Stimulated activated CD8-positive, alpha-beta memory T cell treated with anti-CD3 and anti-CD28 coated beads, Interleukin-4, amount 100 ng/mL, for 48 hours (primary cell): Measurements from ENCODE around the gene FBXW7.

Experiments used
- DNase-seq: peaks from one replicate; pipeline ENCODE4 v3.0.0-alpha.2; 2020

The FBXW7 gene

GRCh38 chr4:152364383-152364782, 171.5 kb downstream of the FBXW7 start:
- no peak for DNase-seq

DNA sequence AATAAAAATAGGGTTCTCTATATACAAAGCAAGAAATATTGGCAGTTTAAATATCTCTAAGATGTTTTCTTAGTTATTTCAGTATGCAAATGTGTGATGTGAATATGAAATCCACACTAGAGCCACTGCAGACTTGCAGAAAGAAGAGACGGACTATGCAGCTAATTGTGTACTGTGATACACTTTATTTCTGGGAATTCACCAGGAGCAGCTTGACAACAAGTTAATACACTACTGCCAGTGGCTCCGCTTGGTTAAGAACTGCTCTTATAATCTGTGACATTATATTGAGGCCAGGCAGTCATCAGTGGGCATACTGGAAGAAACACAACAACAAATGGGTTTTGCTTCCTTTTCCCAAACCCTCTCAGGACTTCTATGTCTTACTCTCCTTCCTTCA, 172.0 kb downstream of the FBXW7 start:
- no peak for DNase-seq

DNA sequence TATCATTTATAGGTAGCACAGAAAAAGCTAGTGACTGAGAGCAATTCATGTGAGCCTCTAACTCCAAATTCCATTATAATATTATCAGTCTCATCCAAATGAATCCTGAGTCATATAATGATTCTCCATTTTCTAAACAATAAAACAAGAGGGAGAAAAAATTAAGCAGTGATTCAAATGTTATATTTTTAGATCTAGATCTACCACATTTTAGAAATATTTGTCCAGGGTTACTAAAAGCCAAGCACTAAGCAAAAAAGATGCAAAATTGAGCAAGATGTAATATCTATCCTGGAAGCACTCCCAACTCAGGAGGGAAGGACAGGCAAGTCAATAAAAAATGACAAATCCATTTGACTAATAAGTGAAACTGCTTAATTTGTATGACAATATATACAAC, 172.8 kb downstream of the FBXW7 start:
- no peak for DNase-seq

DNA sequence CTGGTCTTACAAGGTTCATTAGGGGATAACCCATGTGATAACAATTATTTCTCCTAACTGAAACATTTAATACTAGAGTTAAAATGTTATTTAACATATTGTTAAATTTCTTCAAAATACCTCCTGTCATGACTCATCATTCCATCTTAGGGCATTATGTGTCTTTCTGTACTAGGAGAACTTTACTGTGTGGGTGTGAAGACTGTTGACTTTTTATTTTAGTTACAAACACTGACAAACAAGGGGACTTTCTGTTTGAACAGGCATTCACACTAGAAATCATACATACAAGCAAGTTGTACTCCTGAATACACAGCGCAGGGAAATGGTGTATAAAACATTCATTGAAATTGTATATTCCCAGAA, 175.9 kb downstream of the FBXW7 start:
- no peak for DNase-seq

- DNase-seq, result no peak
Observed at GRCh38 chr4:152359208-152360044, 176.5 kb downstream of the FBXW7 start.

DNA sequence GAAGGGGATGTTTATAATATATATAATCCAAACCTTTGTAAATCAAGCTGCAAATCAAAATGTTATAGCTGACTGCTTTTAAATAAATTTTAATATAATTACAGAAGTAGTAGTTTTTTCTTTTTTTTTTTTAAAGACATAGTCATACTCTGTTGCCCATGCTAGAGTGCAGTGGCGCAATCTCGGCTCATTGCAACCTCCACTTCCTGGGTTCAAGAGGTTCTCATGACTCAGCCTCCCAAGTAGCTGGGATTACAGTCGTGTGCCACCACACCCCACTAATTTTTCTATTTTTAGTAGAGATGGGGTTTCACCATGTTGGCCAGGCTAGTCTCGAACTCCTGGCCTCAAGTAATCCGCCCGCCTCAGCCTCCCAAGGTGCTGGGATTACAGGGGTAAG, 178.7 kb downstream of the FBXW7 start:
- no peak for DNase-seq

GRCh38 chr4:152356428-152357034, 179.4 kb downstream of the FBXW7 start:
- no peak for DNase-seq

DNA sequence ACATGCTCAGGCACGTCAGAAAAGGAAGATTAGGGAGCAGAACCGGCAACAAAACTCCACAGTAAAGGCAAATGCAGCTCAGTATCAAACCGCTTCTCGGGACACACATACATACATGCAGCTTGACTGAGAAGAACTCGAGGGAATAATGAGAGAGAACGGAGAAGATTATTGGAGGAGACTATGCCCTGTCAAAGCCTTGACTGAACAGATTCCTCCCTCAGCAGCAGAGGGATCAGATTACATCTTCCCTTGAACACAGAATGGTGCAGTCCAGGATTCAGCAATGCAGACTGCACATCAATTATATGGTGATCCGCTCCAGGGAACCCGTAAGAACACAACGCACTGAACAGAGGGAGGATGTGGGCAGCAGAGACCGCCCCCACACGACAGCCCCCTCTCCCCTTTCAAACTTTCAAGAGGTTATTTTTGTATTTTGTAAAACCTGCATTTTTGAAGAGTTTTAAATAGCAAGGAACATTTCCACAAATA, 183.2 kb downstream of the FBXW7 start:
- no peak for DNase-seq

DNA sequence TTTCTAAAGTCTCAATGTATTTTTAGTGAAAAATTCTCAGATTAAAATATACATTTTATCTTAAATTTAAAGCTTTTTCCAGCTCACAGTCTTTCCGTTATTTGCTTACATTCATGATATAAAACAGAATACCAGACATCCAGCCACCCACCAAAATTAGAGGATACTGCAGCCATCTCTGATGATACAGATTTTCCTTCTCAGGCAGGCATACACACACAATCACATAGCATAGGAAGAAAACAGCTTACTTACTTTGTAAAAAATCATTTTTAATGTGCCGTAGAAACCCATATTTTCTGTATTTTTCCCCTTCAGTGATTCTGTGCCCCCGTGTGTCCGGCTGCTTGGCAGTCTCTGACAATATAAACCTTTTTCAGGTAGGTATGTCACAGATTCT, 183.7 kb downstream of the FBXW7 start:
- DNase-seq, result no peak

- no peak for DNase-seq
Observed at GRCh38 chr4:152351080-152351479, 184.8 kb downstream of the FBXW7 start.

DNA sequence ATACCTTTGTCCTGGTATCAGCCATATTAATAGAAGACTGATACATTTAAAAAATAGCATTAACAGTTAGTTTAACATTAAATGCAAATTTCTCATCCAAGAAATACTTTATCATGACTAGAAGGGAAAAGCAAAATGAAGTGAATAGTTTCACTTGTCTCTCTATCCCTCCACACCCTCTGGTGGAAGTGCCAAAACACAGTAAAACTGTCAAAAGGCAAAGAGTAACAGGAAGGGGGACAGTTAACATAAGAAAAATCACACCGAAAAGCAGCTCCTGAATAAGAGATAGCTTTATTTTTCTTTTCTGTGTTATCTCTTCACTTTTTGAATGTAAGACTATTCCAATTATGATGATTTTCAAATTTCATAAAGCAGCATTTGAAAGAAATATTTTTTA, 187.2 kb downstream of the FBXW7 start:
- no peak for DNase-seq

DNA sequence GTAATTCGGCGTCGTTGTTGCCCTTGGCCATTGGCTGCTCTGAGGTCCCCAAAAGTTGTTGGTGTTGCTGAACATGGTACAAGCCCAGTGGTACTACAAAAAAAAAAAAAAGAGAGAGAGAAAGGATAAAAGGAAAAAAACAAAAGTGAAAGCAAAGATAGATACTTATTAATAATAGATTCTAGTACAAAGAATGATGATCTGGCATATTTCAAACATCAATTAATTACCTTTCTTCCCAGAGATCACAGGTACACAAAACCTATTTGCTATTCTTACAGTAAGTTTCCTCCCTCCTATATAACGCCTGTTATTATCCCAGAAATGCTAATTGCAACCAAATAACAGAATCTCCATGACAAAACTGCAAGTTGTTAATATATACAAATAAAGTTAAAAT, 188.9 kb downstream of the FBXW7 start:
- no peak for DNase-seq

DNA sequence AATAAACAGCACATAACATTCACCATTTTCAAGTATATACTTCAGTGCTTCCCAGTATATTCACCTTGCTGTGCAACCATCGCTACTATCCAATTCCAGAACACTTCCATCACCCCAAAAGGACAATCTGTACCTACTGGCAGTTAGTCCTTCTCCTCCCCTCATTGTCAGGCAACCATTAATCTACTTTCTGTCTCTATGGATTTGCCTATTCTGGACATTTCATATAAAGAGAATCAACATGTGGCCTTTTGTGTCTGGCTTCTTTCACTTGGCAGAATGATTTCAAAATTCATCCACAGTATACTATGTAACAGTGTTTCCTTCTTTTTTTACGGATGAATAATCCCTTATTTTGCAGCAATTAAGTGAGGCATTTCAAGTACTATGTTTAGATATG, 189.4 kb downstream of the FBXW7 start:
- DNase-seq, result no peak

- no peak for DNase-seq
Observed at GRCh38 chr4:152344001-152344400, 191.9 kb downstream of the FBXW7 start.

DNA sequence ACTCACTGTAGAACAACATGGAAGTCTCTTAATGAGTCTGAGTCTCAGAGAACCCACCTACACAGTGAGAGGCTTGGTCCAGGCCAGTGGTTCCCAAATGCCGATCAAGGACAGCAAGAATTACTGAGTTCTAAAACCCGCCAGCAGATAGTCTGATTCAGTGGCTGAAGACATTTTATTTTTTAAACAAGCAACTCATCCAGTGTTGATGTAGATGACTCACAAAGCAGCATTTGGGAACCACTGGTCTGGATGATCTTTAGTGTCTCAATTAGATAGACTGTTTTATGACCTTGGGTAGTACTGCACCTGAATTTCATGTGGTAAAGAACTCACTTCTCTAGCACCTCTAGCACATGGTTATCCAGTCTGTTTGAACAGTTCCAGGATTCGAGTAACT, 193.6 kb downstream of the FBXW7 start:
- no peak for DNase-seq

DNA sequence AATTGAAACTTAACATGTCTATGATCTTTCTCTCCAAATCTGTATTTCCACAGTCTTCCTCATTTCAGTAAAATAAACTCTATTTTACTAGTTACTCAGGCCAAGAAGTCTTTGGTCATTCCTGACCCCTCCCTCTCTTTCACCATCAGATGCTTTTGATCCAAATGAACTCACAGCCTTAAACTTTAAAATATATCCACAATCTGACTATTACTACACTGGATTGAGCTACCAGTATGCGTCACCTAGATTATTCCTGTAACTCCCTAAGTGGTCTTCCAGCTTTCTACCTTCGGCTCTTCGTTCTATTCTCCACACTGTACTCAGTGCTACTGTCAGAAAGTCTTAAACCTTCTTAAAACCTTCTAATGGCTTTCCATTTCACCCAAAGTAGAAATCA, 195.1 kb downstream of the FBXW7 start:
- DNase-seq, result no peak

- DNase-seq, result no peak
Observed at GRCh38 chr4:152339576-152339975, 196.3 kb downstream of the FBXW7 start.

GRCh38 chr4:152334931-152335330, 201.0 kb downstream of the FBXW7 start:
- DNase-seq, result no peak

DNA sequence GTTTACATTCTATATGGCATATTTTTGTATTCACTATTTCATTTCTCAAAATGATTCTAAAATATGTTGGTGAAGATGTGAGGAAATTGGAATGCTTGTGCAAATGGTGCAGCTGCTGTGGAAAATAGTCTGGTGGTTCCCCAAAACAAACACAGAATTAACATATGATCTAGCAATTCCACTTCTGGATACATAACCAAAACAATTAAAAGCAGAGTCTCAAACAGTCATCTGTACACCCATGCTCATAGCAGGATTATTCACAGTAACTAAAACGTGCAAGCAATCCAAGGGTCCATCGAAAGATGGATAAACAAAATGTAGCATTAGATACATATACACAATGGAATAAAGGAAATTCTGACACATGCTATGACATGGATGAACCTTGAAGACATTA, 204.8 kb downstream of the FBXW7 start:
- DNase-seq, result no peak

DNA sequence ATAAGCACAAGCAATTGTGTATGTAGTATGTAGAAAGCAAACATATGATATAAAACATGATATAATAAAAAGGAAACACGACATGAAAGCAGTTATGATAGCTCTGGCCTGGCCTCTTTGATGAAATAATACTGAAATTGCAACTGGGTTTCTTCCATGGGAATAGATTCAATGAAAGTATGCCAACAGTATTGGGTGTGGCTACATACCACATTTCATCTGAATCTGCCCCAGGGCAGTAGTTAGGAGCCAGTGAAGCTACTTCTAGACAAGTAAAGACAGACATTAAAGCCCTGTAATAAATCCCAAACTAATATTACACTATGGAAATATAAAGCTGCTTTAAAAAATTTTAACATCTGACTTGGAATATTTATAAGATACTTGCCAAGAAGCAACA, 207.3 kb downstream of the FBXW7 start:
- DNase-seq, result no peak

DNA sequence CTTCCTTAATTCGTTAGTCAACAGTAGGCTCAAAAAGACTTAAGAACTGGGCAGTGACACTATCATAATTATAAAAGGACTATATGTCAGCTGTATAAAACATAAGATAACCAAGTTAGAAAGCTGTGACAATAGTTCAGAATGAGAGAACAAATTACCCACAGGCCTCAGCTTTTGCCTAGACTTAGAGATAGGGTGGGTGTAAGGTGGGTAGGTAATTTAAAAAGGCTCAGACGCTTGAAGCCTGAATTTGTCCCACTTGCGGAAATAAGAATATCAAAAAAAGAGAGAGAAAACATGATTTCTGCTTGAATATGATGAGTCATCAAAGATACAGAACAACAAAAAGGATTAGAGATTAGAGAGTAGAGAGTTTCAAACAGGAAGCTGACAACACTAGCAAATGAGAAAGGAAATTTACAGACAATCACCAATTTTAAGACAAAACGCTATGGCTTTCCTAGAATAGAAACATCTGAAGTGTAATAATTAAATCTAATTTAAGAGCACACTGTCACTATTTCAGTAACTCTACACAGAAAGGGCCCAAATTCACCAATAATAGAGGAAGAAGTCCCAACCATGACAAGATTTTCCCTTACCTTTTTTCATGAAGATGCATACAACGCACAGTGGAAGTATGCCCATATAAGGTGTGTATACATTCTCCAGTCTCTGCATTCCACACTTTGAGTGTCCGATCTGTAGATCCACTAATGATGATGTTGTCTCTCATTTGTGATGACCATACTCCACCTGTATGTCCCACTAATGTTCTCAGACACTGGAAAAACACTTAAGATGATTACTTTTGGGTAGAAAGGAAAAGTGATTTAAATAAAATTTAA, 208.1 kb downstream of the FBXW7 start:
- no peak for DNase-seq

DNA sequence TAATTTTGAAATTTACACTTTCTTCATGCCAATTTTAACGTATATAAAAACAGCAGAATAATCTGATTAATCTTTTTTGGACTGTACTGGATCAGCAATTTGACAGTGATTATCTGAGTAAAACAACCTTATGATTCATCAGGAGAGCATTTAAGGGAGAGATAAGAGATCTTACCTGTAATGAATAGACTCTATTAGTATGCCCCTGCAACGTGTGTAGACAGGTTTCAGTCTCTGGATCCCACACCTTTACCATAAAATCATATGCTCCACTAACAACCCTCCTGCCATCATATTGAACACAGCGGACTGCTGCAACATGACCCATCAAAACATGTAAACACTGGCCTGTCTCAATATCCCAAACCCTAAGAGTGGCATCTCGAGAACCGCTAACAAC, 210.1 kb downstream of the FBXW7 start:
- no peak for DNase-seq

GRCh38 chr4:152323221-152323620, 212.7 kb downstream of the FBXW7 start:
- no peak for DNase-seq

DNA sequence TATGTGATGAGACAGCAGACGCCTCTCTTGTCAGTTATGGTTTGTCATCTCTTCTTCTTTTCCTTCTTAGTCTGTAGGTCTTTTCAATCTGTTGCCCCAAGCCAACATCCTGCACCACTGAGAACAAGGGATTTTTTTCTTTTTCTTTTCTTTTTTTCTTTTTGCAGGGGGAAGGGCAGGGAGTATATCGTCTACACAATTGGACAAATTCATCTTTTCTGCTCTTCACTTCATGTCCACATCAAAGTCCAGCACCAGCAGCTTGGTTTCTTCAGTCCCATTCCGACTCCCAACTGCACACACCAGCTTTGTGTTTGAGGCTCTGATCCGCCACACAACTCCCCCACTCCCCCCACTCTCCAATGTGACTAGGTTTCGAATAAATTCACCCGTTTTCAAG, 213.2 kb downstream of the FBXW7 start:
- no peak for DNase-seq
